Eye (tissue), 1 donor: Measurements from ENCODE around the gene MUC5B.

ENCODE experiments used
- DNase-seq: peaks from one replicate; pipeline ENCODE4 v3.0.0-alpha.2; 2015

Gene MUC5B

GRCh38 chr11:1223346-1224110 is 662 bp downstream of the MUC5B start:
- DNase-seq = no peak

- DNase-seq = no peak
Observed at GRCh38 chr11:1224111-1224490, 1.2 kb downstream of the MUC5B start.

- DNase-seq = no peak
Observed at GRCh38 chr11:1224491-1225385, 1.9 kb downstream of the MUC5B start.

GRCh38 chr11:1225386-1226225 is 2.7 kb downstream of the MUC5B start:
- no peak for DNase-seq

GRCh38 chr11:1226226-1226985 is 3.5 kb downstream of the MUC5B start:
- DNase-seq = no peak

GRCh38 chr11:1226986-1227550 is 4.2 kb downstream of the MUC5B start:
- DNase-seq = no peak

- DNase-seq = no peak
Observed at GRCh38 chr11:1227551-1228100, 4.8 kb downstream of the MUC5B start.

- DNase-seq = no peak
Observed at GRCh38 chr11:1228101-1228821, 5.4 kb downstream of the MUC5B start.

- no peak for DNase-seq
Observed at GRCh38 chr11:1228921-1229451, 6.1 kb downstream of the MUC5B start.

GRCh38 chr11:1229471-1230120 is 6.7 kb downstream of the MUC5B start:
- no peak for DNase-seq

- no peak for DNase-seq
Observed at GRCh38 chr11:1230121-1230455, 7.2 kb downstream of the MUC5B start.

- DNase-seq = no peak
Observed at GRCh38 chr11:1230456-1231395, 7.9 kb downstream of the MUC5B start.

GRCh38 chr11:1231396-1232020 is 8.6 kb downstream of the MUC5B start:
- DNase-seq = no peak

- DNase-seq = no peak
Observed at GRCh38 chr11:1232021-1232882, 9.4 kb downstream of the MUC5B start.

- DNase-seq = no peak
Observed at GRCh38 chr11:1232883-1233321, 10.0 kb downstream of the MUC5B start.

- no peak for DNase-seq
Observed at GRCh38 chr11:1233351-1234053, 10.6 kb downstream of the MUC5B start.
